K562 (cell line): ENCODE measurements around the gene HOXB8. TPM values are rescaled to one million over a fixed set of nuclear protein-coding genes. Genes with fewer than 3 reads are reported as not detected.

Experiments
- C11orf30 ChIP-seq: fragments of 450-650 bp; IDR thresholded peaks from 2 replicates; pipeline ENCODE4 v1.6.1; 2016; ENCODE audit warnings: low read depth, mild to moderate bottlenecking
- EZH2 ChIP-seq: IDR thresholded peaks from 2 replicates; pipeline ENCODE4 v1.6.1; 2012; ENCODE audit warnings: low read depth, mild to moderate bottlenecking, inconsistent platforms, low read length, borderline replicate concordance
- IRF1 ChIP-seq: sonication (generic); formaldehyde crosslinking; IDR thresholded peaks from 2 replicates; pipeline ENCODE4 v1.8.0; 2022; ENCODE audit warnings: missing genetic modification reagents, mild to moderate bottlenecking, borderline replicate concordance
- MGA ChIP-seq: fragments of 450-650 bp; IDR thresholded peaks from 2 replicates; pipeline ENCODE4 v1.6.1; 2016; ENCODE audit warnings: mild to moderate bottlenecking, moderate library complexity
- NONO ChIP-seq, 2 experiments: fragments of 200-400 bp in 1 of 2; fragments of 450-650 bp in 1 of 2; formaldehyde crosslinking in 1 of 2; IDR thresholded peaks; 2 replicates each; pipeline ENCODE4 v1.6.1; 2017; ENCODE audit warnings: low read depth in 2 of 2, mild to moderate bottlenecking in 2 of 2, moderate library complexity in 2 of 2, low read length in 1 of 2
- POLR3G ChIP-seq: IDR thresholded peaks from 2 replicates; pipeline ENCODE4 v1.6.1; 2011; ENCODE audit not compliant: insufficient read length, insufficient replicate concordance; ENCODE audit errors: extremely low read depth
- SRSF9 ChIP-seq: fragments of 200-400 bp; formaldehyde crosslinking; IDR thresholded peaks from 2 replicates; pipeline ENCODE4 v1.6.1; 2017; ENCODE audit warnings: low read depth, low read length, borderline replicate concordance
- U2AF1 ChIP-seq: fragments of 200-400 bp; formaldehyde crosslinking; optimal IDR thresholded peaks from 2 replicates; pipeline ENCODE3; 2017; ENCODE audit warnings: mild to moderate bottlenecking, low read depth, low read length, moderate library complexity
- ZNF124 ChIP-seq: sonication (generic); formaldehyde crosslinking; IDR thresholded peaks from 2 replicates; pipeline ENCODE4 v1.8.1; 2022; ENCODE audit warnings: missing genetic modification reagents
- ZNF134 ChIP-seq: fragments of 250-450 bp; sonication (Bioruptor Pico); conservative IDR thresholded peaks from 2 replicates; pipeline ENCODE4 v1.4.0; 2020
- ZNF212 ChIP-seq: fragments of 450-650 bp; formaldehyde crosslinking; IDR thresholded peaks from 2 replicates; pipeline ENCODE4 v1.4.0; 2020; ENCODE audit warnings: mild to moderate bottlenecking
- ZNF445 ChIP-seq: fragments of 250-450 bp; sonication (Bioruptor Pico); IDR thresholded peaks from 2 replicates; pipeline ENCODE4 v1.4.0; 2020; ENCODE audit warnings: low read depth, mild to moderate bottlenecking, moderate library complexity
- polyA plus RNA-seq, 8 experiments: library from polyadenylated mRNA; depleted of rRNA in 4 of 8; stranded (reverse) in 5 of 8; unstranded in 3 of 8; fragments of >200 nt; fragmentation: Nextera tagmentation in 2 of 8; fragmentation: Illumina TruSeq in 1 of 8; extraction: Ambion mirVana in 2 of 8; extraction: Trizol in 1 of 8; gene quantifications; 2 replicates each; pipeline versions ENCODE4 v1.2.1 to v1.2.3, GENCODE V29; 2011 to 2014; ENCODE audit warnings: inconsistent platforms in 1 of 8, missing spikeins in 1 of 8
- total RNA-seq, 7 experiments: library from RNA; depleted of rRNA in 6 of 7; stranded (reverse); fragments of >200 nt in 6 of 7; fragmentation: Illumina TruSeq in 2 of 7; extraction: Trizol in 2 of 7; gene quantifications; 2 replicates each; pipeline versions ENCODE4 v1.2.1 to v1.2.3, GENCODE V29; 2011 to 2021; ENCODE audit warnings: low replicate concordance in 1 of 7

Gene HOXB8
- total and polyA plus RNA-seq, 9 of the 15 experiments (the other 6 are each of a cell fraction or from before 2014, with no cell fraction given): 0.52 to 23.8 (median 3.6) TPM

GRCh38 chr17:48646183-48647102, 31.4 kb upstream of the HOXB8 start (continued):
- no peak for TF ChIP-seq MGA
- no peak for TF ChIP-seq ZNF124
- no peak for TF ChIP-seq ZNF134
- TF ChIP-seq ZNF445: no peak
- TF ChIP-seq IRF1 (CRISPR knock-in tag): no peak
- TF ChIP-seq EZH2: no peak
- TF ChIP-seq C11orf30: no peak
- peak; percentile 47 for TF ChIP-seq U2AF1
- TF ChIP-seq NONO (IDR thresholded peaks at IDR 0.05; ENCODE audit: low read depth in 2 of 2, low read length in 1 of 2): no peak
- TF ChIP-seq POLR3G: no peak
- no peak for TF ChIP-seq ZNF212 (CRISPR knock-in tag)
- TF ChIP-seq SRSF9: no peak
